SK-N-MC (cell line): ENCODE data around the gene CTSE.

ENCODE experiments used
- EZH2 ChIP-seq: fragments of 200-600 bp; sonication (generic); IDR thresholded peaks from one replicate; pipeline ENCODE4 v1.6.1; 2017; ENCODE audit warnings: antibody characterized with exemption
- FOXP2 ChIP-seq: optimal IDR thresholded peaks from 2 replicates; pipeline ENCODE3; 2011; ENCODE audit warnings: mild to moderate bottlenecking, moderate library complexity; ENCODE audit not compliant: insufficient read depth; ENCODE audit errors: extremely low read length, control extremely low read depth
- POLR2AphosphoS5 ChIP-seq: IDR thresholded peaks from 2 replicates; pipeline ENCODE4 v1.6.1; 2012; ENCODE audit warnings: mild to moderate bottlenecking, low read depth, low read length, borderline replicate concordance

DNA sequence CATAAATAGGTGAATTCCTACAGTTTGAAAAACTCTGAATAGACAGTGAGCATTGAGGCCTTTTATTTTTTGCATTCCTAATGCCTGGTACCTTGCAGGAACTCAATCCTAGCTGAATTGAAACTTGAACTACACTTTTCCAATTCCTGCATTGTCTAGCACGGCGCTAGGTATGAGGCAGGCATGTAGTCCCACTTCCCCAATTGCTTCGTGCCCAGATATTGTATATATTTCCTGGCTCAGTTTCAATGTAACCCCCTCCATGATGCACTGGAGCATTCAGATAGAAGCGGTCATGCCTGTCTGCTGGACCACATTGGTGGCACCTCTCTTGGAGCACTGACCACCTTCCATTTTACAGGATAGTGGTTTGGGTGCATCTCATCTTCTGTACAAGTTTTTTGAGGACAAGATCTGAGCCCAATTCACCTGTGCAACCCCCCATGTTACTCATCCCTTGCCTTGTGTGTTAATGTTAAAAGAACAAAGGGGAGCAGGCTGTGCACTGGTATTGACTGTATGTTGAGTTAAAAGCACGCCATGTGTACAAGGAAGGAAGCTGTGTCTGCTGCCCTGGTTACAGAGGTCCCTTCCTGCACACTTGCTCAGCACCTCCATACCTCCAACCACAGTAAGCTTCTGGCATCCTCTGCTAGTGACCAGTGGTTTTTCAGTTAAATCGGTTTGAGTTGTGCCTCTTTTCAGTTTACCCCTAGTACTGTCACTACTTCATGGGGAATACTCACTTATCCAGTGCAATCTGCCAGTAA, 10.5 kb downstream of the CTSE start:
- TF ChIP-seq POLR2AphosphoS5 (no peak), EZH2 (no peak), FOXP2 (no peak)
